Panc1 (cell line): ENCODE results near the gene MAP1LC3A. TPM values are rescaled to one million over a fixed set of nuclear protein-coding genes. Genes with fewer than 3 reads are reported as not detected.

Source experiments
- ATAC-seq: fragments of 200-7000 bp; cut with Tn5 transposase; 2 replicates; pipeline ENCODE4 v1.9.1; 2020; ENCODE audit warnings: mild to moderate bottlenecking, moderate library complexity
- BruUV-seq: library from RNA; stranded (reverse); fragments of 400-500 nt; replicated peaks from 2 replicates; lab custom pipeline; 2021; lab: Mats Ljungman, UMichigan
- CTCF ChIA-PET: fragments of 300-600 bp; sonication (Branson Sonifier 250); formaldehyde crosslinking; loops from one replicate; lab custom pipeline; 2022; ENCODE audit warnings: antibody characterized with exemption; lab: Charles Lee
- POLR2A ChIA-PET: fragments of 300-600 bp; sonication (Branson Sonifier 250); formaldehyde crosslinking; loops from one replicate; lab custom pipeline; 2022; ENCODE audit warnings: antibody characterized with exemption; lab: Charles Lee
- DNase-seq: peaks from one replicate; pipeline ENCODE4 v3.0.0-alpha.2; 2010; ENCODE audit warnings: low read depth, low spot score
- H3K27ac ChIP-seq: 2 replicates; pipeline ENCODE4 v1.5.1; 2011; ENCODE audit warnings: mild to moderate bottlenecking, low read length, inconsistent platforms
- H3K27me3 ChIP-seq: fragments of 200-500 bp; sonication (Bioruptor generic); 2 replicates; pipeline ENCODE4 v1.6.0; 2014; ENCODE audit warnings: low read length, inconsistent platforms; ENCODE audit not compliant: control insufficient read depth, insufficient read depth
- H3K36me3 ChIP-seq: fragments of 200-500 bp; sonication (Bioruptor generic); 2 replicates; pipeline ENCODE4 v1.5.1; 2014; ENCODE audit warnings: inconsistent platforms, mild to moderate bottlenecking, low read length, moderate library complexity; ENCODE audit not compliant: control insufficient read depth, insufficient read depth
- H3K4me1 ChIP-seq: 2 replicates; pipeline ENCODE4 v1.5.1; 2011; ENCODE audit warnings: inconsistent platforms, mild to moderate bottlenecking, low read length, moderate library complexity; ENCODE audit not compliant: control insufficient read depth, insufficient read depth
- H3K4me3 ChIP-seq, 2 experiments: 2 replicates each; pipeline ENCODE4 v1.5.1; 2011 to 2012; ENCODE audit warnings: low read depth in 2 of 2, low read length in 2 of 2, mild to moderate bottlenecking in 2 of 2, inconsistent platforms in 1 of 2, moderate library complexity in 1 of 2
- H3K9me3 ChIP-seq: fragments of 200-500 bp; sonication (Bioruptor generic); 2 replicates; pipeline ENCODE4 v1.5.1; 2014; ENCODE audit warnings: low read depth, mild to moderate bottlenecking, inconsistent platforms, low read length, moderate library complexity; ENCODE audit not compliant: control insufficient read depth, insufficient read depth
- POLR2AphosphoS5 ChIP-seq: IDR thresholded peaks from 2 replicates; pipeline ENCODE4 v1.6.1; 2012; ENCODE audit warnings: mild to moderate bottlenecking, low read depth, low read length, moderate library complexity
- SIN3A ChIP-seq: IDR thresholded peaks from 2 replicates; pipeline ENCODE4 v1.6.1; 2012; ENCODE audit warnings: low read depth, mild to moderate bottlenecking, low read length, moderate library complexity, borderline replicate concordance; ENCODE audit not compliant: insufficient read depth
- TCF7L2 ChIP-seq: IDR thresholded peaks from 2 replicates; pipeline ENCODE4 v1.6.1; 2011; ENCODE audit warnings: mild to moderate bottlenecking, low read depth, low read length, inconsistent platforms
- in situ Hi-C: cut with HindIII; loops from 2 replicates; pipeline ENCODE4 v1.10.0; 2016; ENCODE audit warnings: low sequenced_read_pairs, low pct_unique_long_range_greater_than_20kb
- intact Hi-C: fragments of 100-400 bp; cut with micrococcal nuclease; formaldehyde crosslinking; loops from one replicate; pipeline ENCODE4 v1.10.0; 2022; ENCODE audit not compliant: unreplicated experiment
- total RNA-seq: library from RNA; stranded (reverse); gene quantifications from one replicate; pipeline ENCODE4 v1.2.1, GENCODE V29; 2021; ENCODE audit not compliant: unreplicated experiment
- TF ChIP-seq, protein P1 (sequence below), 2 experiments: IDR thresholded peaks; 2 replicates each; pipeline ENCODE4 v1.6.1; 2011 to 2012; ENCODE audit warnings: low read depth in 2 of 2, control low read depth in 1 of 2, low read length in 1 of 2, mild to moderate bottlenecking in 1 of 2, moderate library complexity in 1 of 2; ENCODE audit not compliant: insufficient read depth in 1 of 2
- TF ChIP-seq, protein P2 (sequence below): fragments of 450-650 bp; IDR thresholded peaks from 2 replicates; pipeline ENCODE4 v1.5.1; 2017; ENCODE audit warnings: mild to moderate bottlenecking

MAP1LC3A gene
- total RNA-seq, 1 experiment from 2014 or later = 25.1 TPM

DNA sequence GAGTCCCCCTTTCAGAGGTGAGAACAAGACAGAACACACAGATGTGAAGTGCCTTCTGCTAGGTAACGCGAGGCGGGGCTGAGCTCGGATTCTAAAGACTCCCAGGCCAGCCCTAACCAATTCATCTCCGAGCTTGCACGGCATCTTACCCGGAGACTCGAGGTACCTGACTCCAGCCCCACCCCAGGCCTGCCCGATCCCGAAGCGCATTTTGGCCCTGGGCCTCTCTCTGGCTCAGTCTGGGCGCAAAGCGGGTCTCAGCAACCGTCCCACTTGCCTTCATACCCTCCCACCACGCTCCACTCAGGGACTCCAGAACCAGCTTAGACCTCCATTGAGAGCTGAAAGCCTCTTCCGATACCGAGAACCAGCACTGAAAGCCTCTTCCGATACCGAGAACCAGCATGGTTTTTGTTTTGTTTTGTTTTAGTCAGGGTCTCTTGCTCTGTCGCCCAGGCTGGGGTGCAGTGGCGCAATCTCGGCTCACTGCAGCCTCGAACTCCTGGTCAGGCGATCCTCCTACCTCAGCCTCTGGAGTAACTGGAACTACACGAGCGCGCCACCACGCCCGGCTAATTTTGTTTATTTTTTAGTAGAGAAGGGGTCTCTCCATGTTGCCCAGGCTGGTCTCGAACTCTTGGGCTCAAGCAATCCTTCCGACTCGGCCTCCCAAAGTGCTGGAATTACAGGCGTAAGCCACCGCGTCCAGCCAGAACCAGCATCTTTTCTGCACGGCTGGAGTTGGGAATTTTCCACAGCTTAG is 42.9 kb upstream of the MAP1LC3A start:
- peak overlapping the region; percentile 92 for H3K27ac ChIP-seq
- peak; percentile 82 for ATAC-seq
- H3K36me3 ChIP-seq = peaks cover 7% of the 10 kb centered on the region
- CTCF ChIA-PET = interaction anchor here (1.0 kb wide), 1 partner anchor 203 kb away, joined by 4 read pairs; no protein-coding TSS in a partner anchor
- no peak for TF ChIP-seq TCF7L2
- TF ChIP-seq POLR2AphosphoS5 = peak; percentile 56; the same call in 1 of the 2 replicates
- no peaks in the 10 kb centered on the region for H3K9me3 ChIP-seq
- no peak for DNase-seq
- peak overlapping the region; percentile 70 to 98 for H3K4me3 ChIP-seq
- H3K27me3 ChIP-seq = no peaks in the 10 kb centered on the region
- intact Hi-C loops = no loop called here
- TSS peak; percentile 93 for BruUV-seq
- in situ Hi-C loops = no loop called here
- POLR2A ChIA-PET = interaction anchor here (0.5 to 0.7 kb wide), 2 partner anchors 165 to 680 kb away, joined by 6 read pairs; no protein-coding TSS in a partner anchor
- H3K4me1 ChIP-seq = peaks cover 9% of the 10 kb centered on the region

DNA sequence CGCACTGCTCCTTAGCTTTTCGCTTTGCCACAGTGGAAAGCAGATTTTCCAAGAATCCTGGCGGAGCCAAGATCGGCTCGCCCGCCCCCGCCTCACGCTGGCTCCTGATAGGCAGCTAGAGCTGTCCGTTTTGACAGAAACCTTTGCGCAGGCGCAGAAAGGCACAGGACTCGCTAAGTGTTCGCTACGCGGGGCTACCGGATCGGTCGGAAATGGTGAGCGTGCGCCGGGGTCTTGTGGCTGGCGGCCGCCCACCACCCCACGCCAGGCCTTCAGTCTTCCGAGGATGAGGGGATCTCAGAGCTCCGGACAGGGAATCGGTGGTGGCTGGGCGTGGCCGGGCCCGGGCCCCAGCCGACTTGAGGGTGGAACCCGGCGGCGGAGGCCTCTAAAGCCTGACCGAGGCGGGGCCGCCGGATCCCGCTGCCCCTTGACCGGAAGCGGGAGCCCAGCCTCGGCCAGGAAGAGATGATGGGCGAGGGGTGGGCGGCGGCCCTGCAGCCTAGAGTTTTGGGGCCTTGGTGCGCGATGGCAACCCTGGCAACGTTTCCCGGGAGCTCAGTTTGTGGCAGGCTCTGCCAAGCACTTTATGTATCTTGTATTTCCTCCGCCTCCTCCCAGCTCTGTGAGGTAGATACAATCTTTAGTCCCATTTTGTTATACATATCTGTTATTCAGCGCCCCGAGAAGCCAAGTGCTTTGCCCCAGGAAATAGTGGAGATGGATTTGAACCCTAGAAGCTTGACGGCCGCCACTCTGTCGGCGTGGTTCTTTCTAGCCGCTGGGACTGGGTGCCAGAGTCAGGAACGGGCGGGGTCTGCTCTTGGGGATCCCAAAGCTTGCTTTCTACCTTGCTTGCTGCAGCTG is 42.0 kb upstream of the MAP1LC3A start, which contains the start of gene DYNLRB1:
TSS of gene DYNLRB1 (plus strand) at position 176 of the 867 bp plus-strand sequence. CDS start at position 213, 37 bp downstream.
- H3K4me3 ChIP-seq = peak within 1 kb of the TSS; percentile 70 to 98
- POLR2A ChIA-PET = interaction anchor here (0.5 to 0.7 kb wide), 3 partner anchors 129 to 322 kb away, joined by 3 to 6 read pairs (median 6); no protein-coding TSS in a partner anchor
- ATAC-seq = peak; percentile 93
- TF ChIP-seq TCF7L2 = peak; percentile 57
- TF ChIP-seq POLR2AphosphoS5 = peak; percentile 94
- TF ChIP-seq, protein P1, sequence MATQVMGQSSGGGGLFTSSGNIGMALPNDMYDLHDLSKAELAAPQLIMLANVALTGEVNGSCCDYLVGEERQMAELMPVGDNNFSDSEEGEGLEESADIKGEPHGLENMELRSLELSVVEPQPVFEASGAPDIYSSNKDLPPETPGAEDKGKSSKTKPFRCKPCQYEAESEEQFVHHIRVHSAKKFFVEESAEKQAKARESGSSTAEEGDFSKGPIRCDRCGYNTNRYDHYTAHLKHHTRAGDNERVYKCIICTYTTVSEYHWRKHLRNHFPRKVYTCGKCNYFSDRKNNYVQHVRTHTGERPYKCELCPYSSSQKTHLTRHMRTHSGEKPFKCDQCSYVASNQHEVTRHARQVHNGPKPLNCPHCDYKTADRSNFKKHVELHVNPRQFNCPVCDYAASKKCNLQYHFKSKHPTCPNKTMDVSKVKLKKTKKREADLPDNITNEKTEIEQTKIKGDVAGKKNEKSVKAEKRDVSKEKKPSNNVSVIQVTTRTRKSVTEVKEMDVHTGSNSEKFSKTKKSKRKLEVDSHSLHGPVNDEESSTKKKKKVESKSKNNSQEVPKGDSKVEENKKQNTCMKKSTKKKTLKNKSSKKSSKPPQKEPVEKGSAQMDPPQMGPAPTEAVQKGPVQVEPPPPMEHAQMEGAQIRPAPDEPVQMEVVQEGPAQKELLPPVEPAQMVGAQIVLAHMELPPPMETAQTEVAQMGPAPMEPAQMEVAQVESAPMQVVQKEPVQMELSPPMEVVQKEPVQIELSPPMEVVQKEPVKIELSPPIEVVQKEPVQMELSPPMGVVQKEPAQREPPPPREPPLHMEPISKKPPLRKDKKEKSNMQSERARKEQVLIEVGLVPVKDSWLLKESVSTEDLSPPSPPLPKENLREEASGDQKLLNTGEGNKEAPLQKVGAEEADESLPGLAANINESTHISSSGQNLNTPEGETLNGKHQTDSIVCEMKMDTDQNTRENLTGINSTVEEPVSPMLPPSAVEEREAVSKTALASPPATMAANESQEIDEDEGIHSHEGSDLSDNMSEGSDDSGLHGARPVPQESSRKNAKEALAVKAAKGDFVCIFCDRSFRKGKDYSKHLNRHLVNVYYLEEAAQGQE (IDR thresholded peaks at IDR 0.05; ENCODE audit: insufficient read depth in 1 of 2, low read depth in 2 of 2, low read length in 1 of 2) = 0 out of 4 replicates have a peak, but pooled peaks of 1 of the 2 experiments have one; percentile 29
- peak; percentile 88; the same call in 1 of the 2 replicates for TF ChIP-seq SIN3A
- TF ChIP-seq, protein P2, sequence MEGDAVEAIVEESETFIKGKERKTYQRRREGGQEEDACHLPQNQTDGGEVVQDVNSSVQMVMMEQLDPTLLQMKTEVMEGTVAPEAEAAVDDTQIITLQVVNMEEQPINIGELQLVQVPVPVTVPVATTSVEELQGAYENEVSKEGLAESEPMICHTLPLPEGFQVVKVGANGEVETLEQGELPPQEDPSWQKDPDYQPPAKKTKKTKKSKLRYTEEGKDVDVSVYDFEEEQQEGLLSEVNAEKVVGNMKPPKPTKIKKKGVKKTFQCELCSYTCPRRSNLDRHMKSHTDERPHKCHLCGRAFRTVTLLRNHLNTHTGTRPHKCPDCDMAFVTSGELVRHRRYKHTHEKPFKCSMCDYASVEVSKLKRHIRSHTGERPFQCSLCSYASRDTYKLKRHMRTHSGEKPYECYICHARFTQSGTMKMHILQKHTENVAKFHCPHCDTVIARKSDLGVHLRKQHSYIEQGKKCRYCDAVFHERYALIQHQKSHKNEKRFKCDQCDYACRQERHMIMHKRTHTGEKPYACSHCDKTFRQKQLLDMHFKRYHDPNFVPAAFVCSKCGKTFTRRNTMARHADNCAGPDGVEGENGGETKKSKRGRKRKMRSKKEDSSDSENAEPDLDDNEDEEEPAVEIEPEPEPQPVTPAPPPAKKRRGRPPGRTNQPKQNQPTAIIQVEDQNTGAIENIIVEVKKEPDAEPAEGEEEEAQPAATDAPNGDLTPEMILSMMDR = no peak
- H3K27ac ChIP-seq = peak within 1 kb of the TSS; percentile 92
- no peaks in the 10 kb centered on the region for H3K27me3 ChIP-seq
- intact Hi-C loops (no loop called here), in situ Hi-C loops (no loop called here)
- CTCF ChIA-PET = interaction anchor here (0.5 to 1.4 kb wide), 4 partner anchors 170 to 205 kb away, joined by 3 to 17 read pairs (median 3); no protein-coding TSS in a partner anchor
- no TSS peak for BruUV-seq
- DNase-seq = peak; percentile 77
- peaks cover 2% of the 10 kb centered on the region for H3K36me3 ChIP-seq
- peaks cover 9% of the 10 kb centered on the region for H3K4me1 ChIP-seq
- H3K9me3 ChIP-seq = no peaks in the 10 kb centered on the region
